Hematopoietic multipotent progenitor cell (in vitro differentiated cells): Measurements from ENCODE around the gene DNAI7. TPM values are rescaled to one million over a fixed set of nuclear protein-coding genes. Genes with fewer than 3 reads are reported as not detected.

ENCODE experiments used
- DNase-seq, 3 donors: peaks; one replicate each; pipeline ENCODE4 v3.0.0-alpha.2; 2011 to 2015; ENCODE audit warnings: low read depth in 2 of 3, low spot score in 2 of 3
- total RNA-seq: library from RNA; depleted of rRNA; stranded (reverse); fragments of >200 nt; gene quantifications from one replicate; pipeline ENCODE4 v1.2.3, GENCODE V29; 2012

The DNAI7 gene
- total RNA-seq, 1 donor: 0.54 TPM

- no peak for DNase-seq
These were observed 92.6 kb downstream of the DNAI7 start for GRCh38 chr12:25102402-25102801.

GRCh38 chr12:25101092-25101445, 93.9 kb downstream of the DNAI7 start:
- DNase-seq: peak in 1 of 3 donors; percentile 11

GRCh38 chr12:25100194-25101091, 94.5 kb downstream of the DNAI7 start:
- no peak for DNase-seq

- no peak for DNase-seq
These were observed 96.0 kb downstream of the DNAI7 start for GRCh38 chr12:25099010-25099409.

GRCh38 chr12:25089738-25090137, 105.2 kb downstream of the DNAI7 start:
- DNase-seq: peak in 1 of 3 donors; percentile 23

- DNase-seq: no peak
These were observed 107.4 kb downstream of the DNAI7 start for GRCh38 chr12:25087596-25087995.

- DNase-seq: no peak
These were observed 110.1 kb downstream of the DNAI7 start for GRCh38 chr12:25084816-25085215.

GRCh38 chr12:25083211-25083610, 111.7 kb downstream of the DNAI7 start:
- no peak for DNase-seq

- DNase-seq: no peak
These were observed 112.3 kb downstream of the DNAI7 start for GRCh38 chr12:25082628-25083027.

- DNase-seq: no peak
These were observed 115.6 kb downstream of the DNAI7 start for GRCh38 chr12:25079393-25079792.

- peak in 1 of 3 donors; percentile 23 for DNase-seq
These were observed 120.0 kb downstream of the DNAI7 start for GRCh38 chr12:25074954-25075353.

- no peak for DNase-seq
These were observed 120.8 kb downstream of the DNAI7 start for GRCh38 chr12:25074113-25074512.

GRCh38 chr12:25072906-25073650, 121.9 kb downstream of the DNAI7 start:
- DNase-seq: peak in 1 of 3 donors; percentile 26

- DNase-seq: no peak
These were observed 123.6 kb downstream of the DNAI7 start for GRCh38 chr12:25071366-25071765.

GRCh38 chr12:25069224-25069623, 125.7 kb downstream of the DNAI7 start:
- no peak for DNase-seq

- no peak for DNase-seq
These were observed 129.9 kb downstream of the DNAI7 start for GRCh38 chr12:25065035-25065434.

GRCh38 chr12:25063873-25064628, 130.9 kb downstream of the DNAI7 start:
- no peak for DNase-seq

- no peak for DNase-seq
These were observed 136.3 kb downstream of the DNAI7 start for GRCh38 chr12:25058658-25059058.
